CD4-positive, alpha-beta T cell treated with Interleukin-1 beta for 1 hour (primary cell): Measurements from ENCODE around the gene NFKBIZ.
"Not testable (repeated sequence)": the region's sequence is repeated elsewhere in the genome, so short reads cannot be mapped to it uniquely, and the experiment has no call there.

Experiments
- DNase-seq, 2 donors: peaks; one replicate each; pipeline ENCODE4 v3.0.0-alpha.2; 2020 to 2022

NFKBIZ gene

DNA sequence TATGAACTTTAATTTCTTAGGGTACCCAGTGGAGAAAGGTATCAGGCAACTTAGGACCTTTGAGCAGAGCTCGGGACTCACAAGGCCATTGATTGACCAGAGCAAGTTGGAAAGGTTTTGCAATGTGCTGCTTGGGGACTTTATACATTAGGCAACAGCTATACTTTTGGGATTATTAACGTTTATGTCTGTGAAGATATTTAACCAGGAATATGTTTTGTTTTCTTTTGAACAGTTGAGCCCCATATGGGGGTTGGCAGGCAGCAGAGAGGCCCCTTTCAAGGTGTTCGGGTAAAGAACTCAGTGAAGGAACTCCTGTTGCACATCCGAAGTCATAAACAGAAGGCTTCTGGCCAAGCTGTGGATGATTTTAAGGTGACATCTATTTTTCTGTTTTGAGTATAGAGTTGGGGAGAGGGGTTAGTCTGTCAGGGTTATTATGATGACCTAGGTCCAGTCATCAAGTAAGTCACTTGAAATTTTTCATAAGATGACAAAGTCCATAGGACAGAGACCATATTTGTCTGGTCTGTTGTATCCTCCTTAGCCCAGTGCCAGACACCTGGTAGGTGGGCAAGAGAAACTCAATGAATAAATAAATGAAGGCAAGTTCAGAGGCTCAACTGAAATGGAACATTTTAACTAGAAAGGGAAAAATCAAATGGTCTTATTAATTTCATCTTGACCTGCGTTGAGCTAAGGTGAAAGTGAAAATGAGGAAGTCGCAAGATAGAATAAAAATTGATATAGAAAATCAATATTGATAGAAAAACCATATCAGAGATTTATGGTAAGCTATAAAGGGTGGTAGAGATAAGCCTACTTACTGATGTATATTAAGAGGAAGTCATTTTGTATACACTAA, 2.8 kb downstream of the NFKBIZ start:
- peak in 1 of 2 donors; percentile 31 for DNase-seq

GRCh38 chr3:101852983-101853840, 3.9 kb downstream of the NFKBIZ start:
- DNase-seq, result peak in 1 of 2 donors; percentile 19

- no peak for DNase-seq
Measured at GRCh38 chr3:101853982-101854381, 4.7 kb downstream of the NFKBIZ start.

- no peak for DNase-seq
Measured at GRCh38 chr3:101854608-101855304, 5.4 kb downstream of the NFKBIZ start.

DNA sequence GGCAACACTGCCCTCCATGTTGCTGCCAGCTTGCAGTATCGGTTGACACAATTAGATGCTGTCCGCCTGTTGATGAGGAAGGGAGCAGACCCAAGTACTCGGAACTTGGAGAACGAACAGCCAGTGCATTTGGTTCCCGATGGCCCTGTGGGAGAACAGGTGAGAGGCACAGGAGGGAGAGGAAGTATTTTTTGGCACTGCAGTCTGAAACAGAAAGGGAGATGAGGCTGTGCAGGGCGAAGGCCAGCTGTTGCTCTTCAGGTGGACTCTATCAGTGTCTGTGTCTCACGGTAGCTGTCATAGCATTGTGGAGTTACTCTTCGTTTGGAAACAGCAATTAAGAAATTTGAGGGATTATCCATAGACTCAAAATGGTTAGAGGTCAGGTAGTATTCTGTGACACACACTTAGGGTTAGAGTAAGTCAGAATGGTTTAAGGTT, 8.0 kb downstream of the NFKBIZ start:
- peak in 1 of 2 donors; percentile 16 for DNase-seq

DNA sequence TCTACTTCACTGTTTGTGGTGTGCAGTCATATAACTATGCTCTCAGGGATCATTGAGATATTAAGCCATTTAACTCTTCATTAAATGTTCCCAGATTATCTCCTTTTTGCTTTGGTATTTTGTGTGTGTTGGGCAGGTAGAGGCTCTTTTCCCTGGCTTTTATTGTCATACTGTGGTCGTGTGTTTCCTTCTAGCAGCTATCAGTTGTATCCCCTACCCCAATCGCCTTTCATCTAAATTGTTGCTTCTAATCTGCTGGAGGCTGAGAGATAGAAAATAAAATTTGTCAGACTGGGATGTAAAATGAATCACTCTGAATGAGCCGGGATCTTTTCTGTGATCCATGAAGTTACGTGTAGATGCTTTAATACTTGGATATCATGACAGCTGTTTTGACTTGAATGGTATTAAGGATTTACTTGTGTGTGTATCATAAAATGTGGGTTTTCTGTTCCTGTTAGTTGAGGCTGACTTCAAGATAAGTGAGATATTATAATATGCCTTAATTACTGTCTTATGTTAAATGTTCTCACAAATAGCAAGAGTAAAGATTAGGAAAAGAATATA, 9.2 kb downstream of the NFKBIZ start:
- DNase-seq, result no peak

GRCh38 chr3:101859882-101860448, 10.7 kb downstream of the NFKBIZ start:
- DNase-seq, result no peak

- peak in 1 of 2 donors; percentile 37 for DNase-seq
Measured at GRCh38 chr3:101861212-101861788, 12.0 kb downstream of the NFKBIZ start.

- DNase-seq, result peak in 1 of 2 donors; percentile 40
Measured at GRCh38 chr3:101861789-101862415, 12.6 kb downstream of the NFKBIZ start.

DNA sequence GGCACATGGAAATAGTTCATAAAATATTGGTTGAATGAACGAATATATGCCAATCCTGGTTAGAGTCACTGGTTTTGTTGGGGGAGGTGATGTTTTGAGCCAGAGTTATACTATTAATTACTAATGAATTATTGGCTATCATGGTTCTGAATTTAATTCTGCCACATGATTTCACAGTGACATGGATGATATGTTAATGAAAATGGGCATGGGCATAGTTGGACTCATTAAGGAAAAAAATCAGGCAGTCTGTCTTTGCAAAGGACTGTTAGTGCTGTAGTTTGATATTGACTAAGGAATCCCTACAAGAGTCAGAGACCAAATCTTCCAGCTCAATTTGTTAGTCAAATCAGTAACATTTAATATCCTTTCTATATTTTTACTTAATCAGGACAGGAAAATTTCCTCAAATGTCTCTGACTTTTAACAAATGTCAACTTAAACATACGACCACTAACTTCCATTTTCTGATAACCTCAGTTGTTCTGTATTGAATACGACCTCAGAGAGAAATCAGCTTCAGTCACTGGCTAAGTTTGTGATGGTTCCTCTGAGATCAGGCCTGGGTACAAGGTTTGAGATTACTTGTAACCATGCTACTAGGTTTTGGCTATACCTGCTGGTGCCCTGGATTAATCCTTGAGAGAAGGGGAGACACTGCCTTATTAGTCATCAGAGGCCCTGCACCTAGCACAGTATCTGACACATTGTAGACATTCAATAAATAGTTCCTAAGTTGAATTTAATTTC, 13.3 kb downstream of the NFKBIZ start:
- peak; percentile 27 to 40 for DNase-seq

- DNase-seq, result not testable (repeated sequence)
Measured at GRCh38 chr3:101864926-101865325, 15.6 kb downstream of the NFKBIZ start.

DNA sequence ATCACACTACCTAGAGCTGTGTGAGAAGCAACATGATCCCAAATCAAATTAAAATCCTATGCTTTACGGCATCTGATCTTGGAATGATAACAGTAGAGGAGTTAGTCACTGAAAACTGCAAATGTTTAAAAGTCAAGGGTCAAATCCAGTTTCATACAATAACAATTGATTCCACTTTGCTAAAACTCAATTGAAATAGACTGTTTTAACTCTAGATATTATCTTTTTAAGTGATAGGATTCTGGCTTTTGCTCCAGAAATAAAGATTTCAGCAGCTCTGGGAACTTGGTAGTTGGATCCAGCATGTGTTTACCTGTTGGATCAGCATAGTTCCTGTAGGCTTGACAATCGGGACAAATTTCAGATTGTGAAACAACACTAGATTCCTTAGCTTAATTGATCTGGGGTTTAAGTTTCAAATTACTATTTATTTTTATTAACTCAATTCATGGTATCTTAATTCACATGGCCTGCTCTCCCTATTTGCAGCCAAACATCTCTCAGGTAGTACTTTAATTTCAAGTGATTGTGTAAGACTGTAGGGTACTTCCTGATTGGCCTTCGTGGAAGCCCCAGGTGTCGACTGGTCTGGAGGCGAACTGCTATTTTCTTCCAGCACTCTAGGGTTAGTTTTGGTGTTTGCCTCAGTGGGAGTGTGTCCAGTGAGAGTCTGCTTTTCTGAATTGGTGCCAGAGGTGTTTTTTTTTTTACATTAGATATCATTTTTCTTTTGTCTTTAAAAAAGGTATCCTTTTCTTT, 16.6 kb downstream of the NFKBIZ start:
- DNase-seq, result peak in 1 of 2 donors; percentile 26

DNA sequence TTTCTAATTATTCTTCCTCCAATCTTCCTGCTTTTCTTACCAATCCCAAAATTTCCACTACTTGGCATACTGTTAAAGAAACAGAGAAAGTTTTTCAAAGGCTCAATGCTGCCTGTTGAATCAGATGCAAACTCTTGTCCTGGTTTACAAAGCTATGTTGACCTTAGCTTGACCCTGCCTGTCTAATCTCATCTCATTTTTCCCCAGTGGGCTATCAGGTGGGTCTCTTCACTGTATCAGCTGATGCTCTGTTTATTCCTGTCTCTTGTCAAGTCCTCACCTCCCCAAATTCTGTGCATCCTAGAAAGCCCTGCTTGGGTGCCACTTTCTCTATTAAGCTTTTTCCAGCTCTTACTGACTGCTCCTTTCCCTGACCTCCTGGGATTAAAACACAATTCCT, 18.2 kb downstream of the NFKBIZ start:
- DNase-seq, result no peak

DNA sequence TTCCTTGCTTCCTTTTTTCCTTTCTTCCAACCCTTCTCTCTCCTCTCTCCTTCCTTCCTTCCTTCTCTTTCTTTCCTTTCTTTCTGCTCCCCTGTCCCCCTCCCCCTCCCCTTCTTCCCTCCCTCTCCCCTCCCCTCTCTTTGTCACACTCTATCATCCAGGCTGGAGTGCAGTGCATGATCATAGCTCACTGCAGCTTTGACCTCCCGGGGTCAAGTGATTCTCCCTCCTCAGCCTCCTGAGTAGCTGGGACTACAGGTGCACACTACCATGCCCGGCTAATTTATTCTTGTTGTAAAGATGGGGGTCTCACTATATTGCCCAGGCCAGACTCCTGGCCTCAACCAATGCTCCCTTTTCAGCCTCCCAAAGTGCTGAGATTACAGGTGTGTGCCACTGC, 18.7 kb downstream of the NFKBIZ start:
- no peak for DNase-seq

- peak in 1 of 2 donors; percentile 45 for DNase-seq
Measured at GRCh38 chr3:101868534-101869464, 19.5 kb downstream of the NFKBIZ start.

DNA sequence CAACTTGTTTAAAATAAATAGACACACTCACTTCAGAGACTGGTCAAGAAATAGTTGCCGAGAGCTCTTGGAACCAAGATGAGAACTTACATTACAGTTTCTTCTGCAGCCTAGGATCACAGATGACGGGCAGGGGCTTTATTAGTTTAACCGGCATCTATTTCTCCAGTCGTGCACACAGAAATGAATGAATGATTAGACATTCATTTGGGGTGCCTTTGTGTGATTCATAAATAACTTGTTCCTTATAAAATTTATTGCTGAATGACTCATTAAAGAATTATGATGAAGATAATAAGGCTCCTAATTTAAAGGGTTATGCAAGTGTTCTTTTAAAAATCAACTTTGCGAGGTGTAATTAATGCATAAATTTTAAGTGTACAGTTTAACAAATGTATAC, 20.8 kb downstream of the NFKBIZ start:
- no peak for DNase-seq

DNA sequence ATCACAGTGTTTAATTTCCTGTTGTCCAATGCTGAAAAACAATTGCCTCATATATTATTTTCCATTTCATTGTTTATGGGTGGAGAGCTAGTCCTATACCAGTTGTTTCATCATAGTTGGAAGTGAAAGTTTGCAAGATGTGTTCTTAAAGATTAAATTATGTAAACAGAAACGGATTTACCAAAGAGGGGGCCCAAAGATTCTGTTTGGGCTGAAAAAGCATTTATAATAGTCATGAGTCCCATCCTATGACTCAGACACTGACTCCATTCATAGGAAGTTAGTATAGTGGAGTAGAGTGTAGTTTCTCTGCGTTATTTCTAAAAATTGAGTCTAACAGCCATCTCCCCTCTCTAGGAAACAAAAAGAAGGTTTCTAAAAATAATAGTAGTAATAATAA, 24.3 kb downstream of the NFKBIZ start:
- no peak for DNase-seq

GRCh38 chr3:101876142-101876541, 26.8 kb downstream of the NFKBIZ start:
- peak in 1 of 2 donors; percentile 60 for DNase-seq

GRCh38 chr3:101878589-101878988, 29.3 kb downstream of the NFKBIZ start:
- DNase-seq, result no peak
